HUES48 (cell line): ENCODE results near the gene TRIM8.
A peak's percentile ranks its signal among the peaks of the same experiment; 100 is the strongest.

Experiments used
- H3K27ac ChIP-seq: one replicate; pipeline ENCODE4 v1.7.0; 2013; ENCODE audit warnings: low read depth, low read length, inconsistent platforms
- H3K27me3 ChIP-seq: 2 replicates; pipeline ENCODE4 v1.6.1; 2013; ENCODE audit warnings: mild to moderate bottlenecking, low read length; ENCODE audit not compliant: control insufficient read depth, insufficient read depth
- H3K36me3 ChIP-seq: 2 replicates; pipeline ENCODE4 v1.6.1; 2013; ENCODE audit warnings: low read length; ENCODE audit not compliant: control insufficient read depth, insufficient read depth
- H3K4me1 ChIP-seq: 2 replicates; pipeline ENCODE4 v1.6.1; 2013; ENCODE audit warnings: mild to moderate bottlenecking, low read length; ENCODE audit not compliant: control insufficient read depth, insufficient read depth
- H3K4me3 ChIP-seq: 2 replicates; pipeline ENCODE4 v1.5.1; 2013; ENCODE audit warnings: mild to moderate bottlenecking, low read depth, low read length
- H3K9ac ChIP-seq: 2 replicates; pipeline ENCODE4 v1.6.1; 2013; ENCODE audit warnings: mild to moderate bottlenecking, low read depth, low read length, moderate library complexity
- H3K9me3 ChIP-seq: 2 replicates; pipeline ENCODE4 v1.6.1; 2013; ENCODE audit warnings: low read length; ENCODE audit not compliant: control insufficient read depth, insufficient read depth

Gene TRIM8

GRCh38 chr10:102603946-102604345, 40.3 kb upstream of the TRIM8 start:
- no peaks in the 10 kb centered on the region for H3K9me3 ChIP-seq
- H3K27me3 ChIP-seq: no peaks in the 10 kb centered on the region
- no peak overlapping the region for H3K9ac ChIP-seq
- H3K27ac ChIP-seq: peak overlapping the region; percentile 81
- no peaks in the 10 kb centered on the region for H3K36me3 ChIP-seq
- H3K4me1 ChIP-seq: no peaks in the 10 kb centered on the region; the same call in 1 of the 2 replicates
- no peak overlapping the region for H3K4me3 ChIP-seq

- Histone ChIP-seq H3K4me3 (no peak overlapping the region), H3K9me3 (no peaks in the 10 kb centered on the region), H3K4me1 (no peaks in the 10 kb centered on the region; the same call in 1 of the 2 replicates), H3K9ac (no peak overlapping the region), H3K27me3 (no peaks in the 10 kb centered on the region), H3K27ac (peak overlapping the region; percentile 81), H3K36me3 (no peaks in the 10 kb centered on the region)
These were observed 39.8 kb upstream of the TRIM8 start for GRCh38 chr10:102604439-102604841.

GRCh38 chr10:102605712-102606111, 38.6 kb upstream of the TRIM8 start:
- H3K36me3 ChIP-seq: no peaks in the 10 kb centered on the region
- no peaks in the 10 kb centered on the region for H3K27me3 ChIP-seq
- no peak overlapping the region for H3K27ac ChIP-seq
- H3K4me1 ChIP-seq: no peaks in the 10 kb centered on the region; the same call in 1 of the 2 replicates
- no peak overlapping the region for H3K9ac ChIP-seq
- no peaks in the 10 kb centered on the region for H3K9me3 ChIP-seq
- no peak overlapping the region for H3K4me3 ChIP-seq

GRCh38 chr10:102608487-102608886, 35.8 kb upstream of the TRIM8 start:
- H3K27me3 ChIP-seq: no peaks in the 10 kb centered on the region
- H3K4me3 ChIP-seq: no peak overlapping the region
- no peak overlapping the region for H3K27ac ChIP-seq
- no peak overlapping the region for H3K9ac ChIP-seq
- H3K36me3 ChIP-seq: no peaks in the 10 kb centered on the region
- H3K4me1 ChIP-seq: peaks cover 5% of the 10 kb centered on the region; the same call in 1 of the 2 replicates
- no peaks in the 10 kb centered on the region for H3K9me3 ChIP-seq

GRCh38 chr10:102610441-102610887, 33.8 kb upstream of the TRIM8 start:
- no peak overlapping the region for H3K4me3 ChIP-seq
- 0 out of 2 replicates have a peak, but pooled peaks cover 5% of the 10 kb centered on the region for H3K4me1 ChIP-seq
- H3K27ac ChIP-seq: no peak overlapping the region
- H3K9me3 ChIP-seq: no peaks in the 10 kb centered on the region
- H3K36me3 ChIP-seq: no peaks in the 10 kb centered on the region
- no peak overlapping the region for H3K9ac ChIP-seq
- no peaks in the 10 kb centered on the region for H3K27me3 ChIP-seq

GRCh38 chr10:102611514-102612087, 32.7 kb upstream of the TRIM8 start:
- Histone ChIP-seq H3K27ac (no peak overlapping the region), H3K27me3 (no peaks in the 10 kb centered on the region), H3K36me3 (no peaks in the 10 kb centered on the region), H3K4me3 (no peak overlapping the region), H3K9me3 (no peaks in the 10 kb centered on the region), H3K4me1 (0 out of 2 replicates have a peak, but pooled peaks cover 5% of the 10 kb centered on the region), H3K9ac (no peak overlapping the region)

- Histone ChIP-seq H3K4me1 (0 out of 2 replicates have a peak, but pooled peaks cover 5% of the 10 kb centered on the region), H3K36me3 (0 out of 2 replicates have a peak, but pooled peaks cover under 1% of the 10 kb centered on the region), H3K9ac (peak overlapping the region; percentile 41; the same call in 1 of the 2 replicates), H3K9me3 (no peaks in the 10 kb centered on the region), H3K27ac (no peak overlapping the region), H3K4me3 (no peak overlapping the region), H3K27me3 (no peaks in the 10 kb centered on the region)
These were observed 31.4 kb upstream of the TRIM8 start for GRCh38 chr10:102612964-102613275.

GRCh38 chr10:102613286-102613685, 31.0 kb upstream of the TRIM8 start:
- 0 out of 2 replicates have a peak, but pooled peaks cover 5% of the 10 kb centered on the region for H3K4me1 ChIP-seq
- no peaks in the 10 kb centered on the region for H3K9me3 ChIP-seq
- H3K36me3 ChIP-seq: 0 out of 2 replicates have a peak, but pooled peaks cover 2% of the 10 kb centered on the region
- no peak overlapping the region for H3K27ac ChIP-seq
- H3K27me3 ChIP-seq: no peaks in the 10 kb centered on the region
- H3K9ac ChIP-seq: no peak overlapping the region
- no peak overlapping the region for H3K4me3 ChIP-seq

- H3K27me3 ChIP-seq: no peaks in the 10 kb centered on the region
- no peak overlapping the region for H3K27ac ChIP-seq
- H3K9ac ChIP-seq: no peak overlapping the region
- 0 out of 2 replicates have a peak, but pooled peaks cover 5% of the 10 kb centered on the region for H3K4me1 ChIP-seq
- 0 out of 2 replicates have a peak, but pooled peaks cover 2% of the 10 kb centered on the region for H3K36me3 ChIP-seq
- no peaks in the 10 kb centered on the region for H3K9me3 ChIP-seq
- H3K4me3 ChIP-seq: no peak overlapping the region
These were observed 30.5 kb upstream of the TRIM8 start for GRCh38 chr10:102613785-102614184.

GRCh38 chr10:102614888-102615287, 29.4 kb upstream of the TRIM8 start:
- H3K27ac ChIP-seq: no peak overlapping the region
- no peak overlapping the region for H3K9ac ChIP-seq
- H3K4me3 ChIP-seq: no peak overlapping the region
- 0 out of 2 replicates have a peak, but pooled peaks cover 2% of the 10 kb centered on the region for H3K36me3 ChIP-seq
- H3K9me3 ChIP-seq: no peaks in the 10 kb centered on the region
- H3K4me1 ChIP-seq: 0 out of 2 replicates have a peak, but pooled peaks cover 5% of the 10 kb centered on the region
- no peaks in the 10 kb centered on the region for H3K27me3 ChIP-seq

- Histone ChIP-seq H3K4me3 (no peak overlapping the region), H3K27me3 (no peaks in the 10 kb centered on the region), H3K27ac (no peak overlapping the region), H3K9me3 (no peaks in the 10 kb centered on the region), H3K9ac (no peak overlapping the region), H3K36me3 (0 out of 2 replicates have a peak, but pooled peaks cover 2% of the 10 kb centered on the region), H3K4me1 (0 out of 2 replicates have a peak, but pooled peaks cover 5% of the 10 kb centered on the region)
These were observed 28.9 kb upstream of the TRIM8 start for GRCh38 chr10:102615361-102615760.
